NCI-H1436 treated with DMSO at 0.1 percent for 48 hours (cell line): ENCODE results near the gene MYRFL.
"Not testable (repeated sequence)": the region's sequence is repeated elsewhere in the genome, so short reads cannot be mapped to it uniquely, and the experiment has no call there.

Experiments
- DNase-seq: peaks from one replicate; lab custom pipeline; 2025; lab: John Stamatoyannopoulos, UW

Gene MYRFL

DNA sequence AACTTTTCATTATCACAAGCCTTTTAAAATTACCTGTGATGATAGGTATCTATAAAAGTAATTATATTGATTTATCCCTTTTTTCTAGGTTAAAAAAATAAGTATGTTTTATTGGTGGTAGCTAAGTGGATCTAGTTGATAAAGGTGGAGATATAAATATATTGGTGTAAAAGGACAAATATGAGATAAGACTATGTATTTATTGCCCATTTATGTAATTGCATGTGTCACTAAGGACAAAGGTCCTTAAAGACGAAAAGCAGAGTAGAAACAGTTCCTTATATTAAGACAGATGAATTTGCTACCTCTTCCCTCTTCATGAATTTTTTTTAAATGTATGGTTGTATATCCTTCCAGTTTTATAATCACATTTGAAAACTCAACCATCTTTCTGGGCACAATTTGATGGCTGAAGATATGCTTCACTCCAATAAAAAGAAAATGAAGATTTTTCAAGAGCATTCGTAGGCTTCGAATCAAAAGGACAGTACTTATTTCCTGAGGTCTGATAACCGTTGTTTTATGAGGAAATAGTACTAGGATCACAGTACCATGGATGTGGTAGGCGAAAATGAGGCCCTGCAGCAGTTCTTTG, at the start of gene MYRFL:
TSS of gene MYRFL (plus strand) at position 262 of the 595 bp plus-strand sequence. CDS start at position 553, 291 bp downstream.
- DNase-seq: no peak

DNA sequence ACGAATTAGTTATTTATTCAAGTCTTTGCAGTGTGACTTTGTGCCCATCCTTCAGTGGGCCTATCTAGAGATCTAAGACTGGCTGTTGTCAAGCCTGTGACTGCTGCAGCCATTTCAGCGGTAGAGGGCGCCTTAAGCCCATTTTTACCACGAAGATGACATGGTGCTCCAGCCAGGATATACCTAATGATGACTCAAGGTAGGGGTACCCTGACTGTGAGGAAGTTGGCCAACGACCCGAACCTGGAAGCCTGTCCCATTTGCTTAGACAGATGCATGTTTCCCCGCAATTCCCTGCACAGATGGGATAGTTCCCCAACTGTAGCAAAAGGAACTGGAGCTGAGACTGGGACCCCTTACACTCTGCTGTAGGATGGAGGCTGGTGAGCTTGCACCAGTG, 45.1 kb upstream of the MYRFL start:
- no peak for DNase-seq

DNA sequence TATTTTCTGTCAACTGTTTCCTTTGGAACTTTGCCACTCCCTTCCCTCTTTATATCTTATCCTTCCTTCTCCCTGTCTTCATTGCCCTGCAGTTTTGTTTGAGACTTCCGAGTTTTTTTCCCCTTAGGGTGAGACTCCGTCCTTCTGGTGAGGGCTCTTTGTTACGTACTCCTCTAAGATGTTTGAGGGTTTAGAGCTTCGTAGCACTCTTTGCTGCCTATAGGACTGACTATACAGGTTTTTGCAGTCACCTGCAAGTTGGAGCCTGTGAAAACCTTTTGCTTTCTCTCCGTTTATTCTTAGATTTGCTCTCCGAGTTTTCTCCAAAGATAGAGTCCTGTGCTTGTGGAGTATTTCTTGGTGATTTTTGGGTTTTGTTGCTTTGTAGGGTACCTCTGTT, 41.7 kb upstream of the MYRFL start:
- no peak for DNase-seq

DNA sequence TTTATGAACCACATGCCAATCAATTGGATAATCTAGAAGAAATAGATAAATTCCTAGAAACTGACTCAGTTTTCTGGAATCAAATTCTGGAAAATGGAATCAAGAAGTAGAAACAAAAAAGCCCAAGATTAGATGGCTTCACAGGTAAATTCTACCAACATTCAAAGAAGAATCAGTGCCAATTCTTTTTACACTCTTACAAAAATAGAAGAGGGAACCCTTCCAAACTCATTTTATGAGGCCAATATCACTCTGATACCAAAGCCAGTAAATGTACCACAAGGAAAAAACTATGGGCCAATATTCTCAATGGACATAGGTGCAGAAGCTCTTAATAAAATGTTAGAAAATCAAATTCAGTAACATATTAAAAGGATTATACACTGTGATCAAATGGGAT, 35.7 kb upstream of the MYRFL start:
- DNase-seq: no peak

DNA sequence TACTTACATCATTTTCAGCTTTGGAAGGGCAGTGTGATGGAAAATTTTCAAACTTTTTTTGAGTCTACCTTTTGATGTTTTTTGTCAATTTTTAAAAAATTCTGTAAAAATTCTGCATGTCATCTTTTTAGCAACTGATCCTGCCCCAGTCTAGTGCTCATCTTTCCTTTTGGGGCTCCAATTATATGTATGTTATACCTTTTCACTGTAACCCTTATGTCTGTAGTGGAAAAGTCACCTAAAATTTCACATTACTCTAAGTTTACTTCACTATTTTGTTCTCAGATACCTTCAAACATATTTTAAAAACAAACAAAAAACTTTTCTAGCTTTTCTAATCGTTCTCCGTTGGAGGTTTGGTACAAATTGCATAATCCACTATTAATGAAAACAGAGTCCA, 32.5 kb upstream of the MYRFL start:
- no peak for DNase-seq

DNA sequence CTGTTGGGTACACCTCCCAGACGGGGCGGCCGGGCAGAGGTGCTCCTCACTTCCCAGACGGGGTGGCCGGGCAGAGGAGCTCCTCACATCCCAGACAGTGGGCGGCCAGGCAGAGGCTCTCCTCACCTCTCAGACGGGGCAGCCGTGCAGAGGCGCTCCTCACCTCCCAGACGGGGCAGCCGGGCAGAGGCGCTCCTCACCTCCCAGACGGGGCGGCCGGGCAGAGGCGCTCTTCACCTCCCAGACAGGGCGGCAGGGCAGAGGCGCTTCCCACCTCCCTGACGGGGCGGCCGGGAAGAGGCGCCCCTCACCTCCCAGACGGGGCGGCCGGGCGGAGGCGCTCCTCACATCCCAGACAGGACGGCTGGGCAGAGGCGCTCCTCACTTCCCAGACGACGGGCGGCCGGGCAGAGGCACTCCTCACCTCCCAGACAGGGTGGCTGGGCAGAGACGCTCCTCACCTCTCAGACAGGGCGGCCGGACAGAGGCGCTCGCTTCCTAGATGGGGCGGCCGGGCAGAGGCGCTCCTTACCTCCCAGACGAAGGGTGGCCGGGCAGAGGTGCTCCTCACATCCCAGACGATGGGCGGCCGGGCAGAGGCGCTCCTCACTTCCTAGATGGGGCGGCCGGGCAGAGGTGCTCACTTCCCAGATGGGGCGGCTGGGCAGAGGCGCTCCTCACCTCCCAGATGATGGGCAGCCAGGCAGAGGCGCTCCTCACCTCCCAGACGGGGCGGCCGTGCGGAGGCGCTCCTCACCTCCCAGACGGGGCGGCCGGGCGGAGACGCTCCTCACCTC, 17.7 kb upstream of the MYRFL start:
- DNase-seq: not testable (repeated sequence)

- no peak for DNase-seq
These were observed 14.0 kb upstream of the MYRFL start for GRCh38 chr12:69810870-69811498.

DNA sequence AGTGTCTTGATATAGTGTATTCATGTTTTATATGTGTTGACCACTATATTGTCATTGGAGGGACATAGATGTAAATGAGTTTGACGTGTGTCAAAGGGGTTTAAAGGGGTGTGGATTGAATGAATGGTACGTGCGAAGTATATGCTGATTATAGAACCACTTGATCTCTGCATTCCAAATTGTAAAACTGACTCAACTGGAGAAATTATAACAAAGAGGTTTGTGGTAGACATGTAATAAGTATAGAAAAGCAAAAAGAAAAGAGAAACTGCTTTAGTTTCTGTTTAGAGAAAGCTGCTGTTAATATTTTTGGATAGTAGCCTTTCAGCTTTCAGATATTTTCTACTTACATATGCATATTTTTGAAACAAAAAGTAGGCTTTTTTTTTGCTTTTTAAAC, 8.9 kb upstream of the MYRFL start:
- DNase-seq: no peak

- DNase-seq: no peak
These were observed 4.0 kb upstream of the MYRFL start for GRCh38 chr12:69821032-69821455.

DNA sequence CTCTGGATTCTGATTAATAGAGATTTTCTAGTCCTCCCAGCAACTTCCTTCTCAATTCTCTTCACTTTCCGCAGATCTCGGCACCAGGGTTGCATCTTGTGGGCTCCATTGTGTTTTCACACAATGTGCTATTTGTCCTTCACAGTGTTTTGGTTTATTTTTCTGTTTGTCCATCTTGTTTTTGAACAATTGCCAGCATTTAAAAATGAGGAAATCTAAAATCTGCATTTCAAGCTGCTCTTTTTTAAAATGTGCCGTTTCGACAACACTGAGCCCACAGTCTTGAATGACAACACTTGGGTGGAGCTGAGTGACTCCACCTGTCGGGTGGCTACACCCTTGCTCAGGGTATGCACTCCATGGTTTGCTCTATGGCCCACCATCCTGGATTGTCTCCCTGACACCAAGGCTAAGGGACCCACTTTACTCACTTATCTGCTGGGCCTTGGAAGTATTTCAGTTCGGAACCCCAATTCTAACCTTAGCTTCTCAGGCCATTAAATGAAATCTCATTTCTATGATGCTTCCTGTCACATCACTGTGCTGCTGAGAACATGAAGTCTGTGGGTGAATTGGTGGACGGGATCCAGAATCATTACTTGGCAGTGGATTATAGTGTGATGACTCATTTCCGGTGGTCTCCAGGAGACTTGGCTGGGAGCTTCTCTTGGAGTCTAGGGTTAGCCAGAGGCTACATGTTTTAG, 3.4 kb upstream of the MYRFL start:
- no peak for DNase-seq

- no peak for DNase-seq
These were observed 2.7 kb upstream of the MYRFL start for GRCh38 chr12:69822201-69822860.

DNA sequence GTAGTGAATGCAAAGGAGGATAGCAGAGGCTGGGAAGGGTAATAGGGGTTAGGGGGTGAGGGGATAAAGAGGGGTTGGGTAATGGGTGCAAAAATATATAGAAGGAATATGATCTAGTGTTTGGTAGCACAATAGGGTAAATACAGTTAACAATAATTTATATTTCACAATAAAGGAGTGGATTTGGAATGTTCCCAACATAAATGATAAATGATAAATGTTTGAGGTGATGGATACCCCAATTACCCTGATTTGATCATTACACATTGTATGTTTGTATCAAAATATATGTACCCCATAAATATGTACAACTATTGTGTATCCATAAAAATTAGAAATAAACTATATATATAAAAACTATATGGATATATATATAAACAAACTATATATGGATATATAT, 999 bp upstream of the MYRFL start:
- DNase-seq: no peak

DNA sequence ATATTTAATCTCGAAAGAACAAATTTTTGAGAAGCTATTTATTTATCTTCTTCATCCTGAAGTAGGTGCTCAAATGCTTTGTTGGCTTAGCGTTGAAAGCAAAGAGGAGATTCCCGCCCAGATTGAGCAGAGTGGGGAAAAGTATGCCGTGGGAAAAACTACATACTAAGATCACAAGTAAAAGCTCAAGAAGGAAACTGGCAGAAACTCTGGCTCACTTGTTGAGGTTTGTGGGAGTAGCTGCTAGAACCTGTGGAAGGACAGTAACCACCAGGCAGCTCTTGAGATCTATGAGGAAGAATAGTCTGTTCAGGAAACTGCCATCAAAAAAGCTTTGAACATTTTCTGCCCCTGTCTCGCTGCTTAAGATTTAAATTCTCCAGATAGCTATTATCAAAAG, 3.9 kb downstream of the MYRFL start:
- DNase-seq: no peak

DNA sequence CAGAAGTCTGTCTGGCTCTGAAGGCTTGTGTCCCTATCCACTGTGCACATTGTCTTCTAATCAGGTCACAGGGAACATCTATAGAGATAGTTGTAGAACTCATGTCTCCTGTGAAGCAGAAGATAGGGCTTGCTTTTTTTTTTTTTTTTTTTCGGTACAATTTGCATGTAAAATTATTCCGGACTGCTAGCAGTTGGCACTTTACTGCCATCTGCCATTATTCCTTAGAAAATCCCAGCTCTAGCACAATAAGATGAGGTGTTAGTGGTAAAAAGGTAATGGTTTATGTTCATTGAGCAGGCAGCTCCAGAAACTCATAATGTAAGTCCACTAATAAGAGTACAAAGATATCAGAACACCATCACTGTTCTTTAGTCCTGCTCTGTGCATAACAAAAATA, 8.7 kb downstream of the MYRFL start:
- no peak for DNase-seq

- DNase-seq: no peak
These were observed 9.1 kb downstream of the MYRFL start for GRCh38 chr12:69834147-69834546.

DNA sequence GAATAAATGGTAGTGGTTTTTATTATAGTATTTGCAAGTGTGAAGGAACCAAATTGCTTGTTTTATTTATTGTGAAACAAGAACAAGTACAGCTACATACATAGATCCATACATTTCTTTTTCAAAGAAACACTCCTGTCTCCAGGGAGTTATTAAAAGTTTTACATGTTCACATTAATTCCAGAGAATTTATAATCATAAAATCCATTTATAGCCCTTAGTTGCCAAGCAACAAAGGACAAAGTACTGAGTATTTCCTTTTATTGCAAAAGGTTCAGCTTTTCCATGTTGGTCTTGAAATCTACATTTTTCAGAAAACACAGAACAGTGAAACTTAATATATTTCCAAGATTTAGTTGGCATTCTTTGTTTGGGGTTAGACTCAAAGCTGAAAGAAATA, 9.5 kb downstream of the MYRFL start:
- DNase-seq: no peak

GRCh38 chr12:69835081-69835480, 10.1 kb downstream of the MYRFL start:
- no peak for DNase-seq

DNA sequence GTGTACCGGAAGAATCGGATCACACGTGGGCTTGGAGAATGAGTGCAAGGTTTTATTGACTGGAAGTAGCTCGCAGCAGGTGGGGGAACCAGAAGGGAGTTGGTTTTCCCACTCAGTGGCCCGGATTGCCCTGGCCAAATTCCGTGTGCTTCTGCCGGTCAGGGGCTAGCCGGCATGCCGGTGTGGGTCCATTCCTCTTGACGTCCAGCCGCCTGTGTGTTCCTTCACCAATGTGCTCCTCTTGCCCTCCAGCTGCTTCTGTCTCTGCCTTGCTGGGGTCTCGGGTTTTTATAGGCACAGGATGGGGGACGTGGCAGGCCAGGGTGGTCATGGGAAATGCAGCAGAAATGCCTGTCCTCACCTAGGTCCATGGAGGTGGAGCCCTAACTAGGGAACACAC, 11.0 kb downstream of the MYRFL start:
- no peak for DNase-seq

DNA sequence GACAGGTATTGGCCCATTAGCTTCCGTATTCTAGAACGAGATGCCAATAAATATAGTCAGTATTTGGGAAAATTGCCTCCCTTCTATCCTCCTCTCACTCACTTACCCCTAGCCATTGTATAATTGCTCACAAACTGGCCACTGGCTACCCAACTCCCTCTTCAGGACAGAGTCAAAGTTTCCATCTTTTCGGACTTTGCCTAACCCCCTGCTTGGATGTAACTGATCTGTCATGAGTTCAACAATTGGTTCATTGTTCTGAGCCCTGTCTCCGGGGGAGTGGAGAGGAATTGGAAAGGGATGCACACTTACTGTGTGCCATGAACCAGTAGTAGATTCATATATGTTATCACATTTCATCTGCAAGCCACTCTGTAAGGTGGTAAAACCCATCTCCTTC, 12.2 kb downstream of the MYRFL start:
- no peak for DNase-seq

- DNase-seq: no peak
These were observed 12.8 kb downstream of the MYRFL start for GRCh38 chr12:69837657-69838415.

GRCh38 chr12:69840727-69841126, 15.7 kb downstream of the MYRFL start:
- no peak for DNase-seq
